Psoas muscle (tissue), 8 donors: ENCODE measurements around the gene ZC2HC1B. TPM values are rescaled to one million over a fixed set of nuclear protein-coding genes. Genes with fewer than 3 reads are reported as not detected.
"Not testable (repeated sequence)": the region's sequence is repeated elsewhere in the genome, so short reads cannot be mapped to it uniquely, and the experiment has no call there.

Experiments used
- ATAC-seq, 4 donors: fragments of 200-7000 bp; cut with Tn5 transposase; one replicate each; pipeline ENCODE4 v1.9.1; 2020; ENCODE audit warnings: moderate library complexity in 3 of 4, mild to moderate bottlenecking in 2 of 4
- DNase-seq, 2 donors: peaks; one replicate each; pipeline ENCODE4 v3.0.0-alpha.2; 2020
- H3K27ac ChIP-seq: fragments of 200-600 bp; one replicate; pipeline ENCODE4 v1.8.0; 2022
- H3K27me3 ChIP-seq, 3 donors: fragments of 200-600 bp in 1 of 3; one replicate each; pipeline versions ENCODE4 v1.6.1 to v1.8.0; 2013 to 2022; ENCODE audit warnings: low read length in 2 of 3, mild to moderate bottlenecking in 2 of 3, moderate library complexity in 1 of 3; ENCODE audit not compliant: insufficient read depth in 3 of 3
- H3K36me3 ChIP-seq, 2 donors: fragments of 200-600 bp in 1 of 2; one replicate each; pipeline versions ENCODE4 v1.6.1 to v1.8.0; 2013 to 2022; ENCODE audit warnings: low read depth in 1 of 2, mild to moderate bottlenecking in 1 of 2, moderate library complexity in 1 of 2; ENCODE audit not compliant: insufficient read depth in 1 of 2
- H3K4me1 ChIP-seq: fragments of 200-600 bp; one replicate; pipeline ENCODE4 v1.8.0; 2022
- H3K4me3 ChIP-seq: fragments of 200-600 bp; one replicate; pipeline ENCODE4 v1.8.0; 2022; ENCODE audit warnings: mild to moderate bottlenecking
- H3K9me3 ChIP-seq: fragments of 200-600 bp; one replicate; pipeline ENCODE4 v1.8.0; 2022
- WGBS, 3 donors: extraction: QIAGEN DNeasy Blood & Tissue Kit; methylation state at CpG; one replicate each; pipeline versions ENCODE4 v1.1.6 to v1.1.7; 2013; 5-methylcytosine and 5-hydroxymethylcytosine counted together
- intact Hi-C, 2 donors: fragments of 100-400 bp; cut with DNase I; formaldehyde crosslinking; loops; one replicate each; pipeline versions ENCODE4 v1.11.0 to v1.14.2; 2022
- polyA plus RNA-seq, 3 donors: library from polyadenylated mRNA; stranded (reverse); fragments of 200-250 nt; gene quantifications; one replicate each; pipeline ENCODE4 v1.2.3, GENCODE V29; 2013
- total RNA-seq, 4 donors: library from RNA; stranded (reverse); fragmentation: NEBNext Ultra II Directional in 2 of 4; extraction: Animal tissue kit (Norgen Biotek cat#: 25700) in 2 of 4; gene quantifications; one replicate each; pipeline versions ENCODE4 v1.2.1 to v1.2.4, GENCODE V29; 2021 to 2023
- TF ChIP-seq, protein P1 (sequence below): fragments of 200-600 bp; IDR thresholded peaks from one replicate; pipeline ENCODE4 v1.8.0; 2022; ENCODE audit warnings: antibody characterized with exemption
- donor health status: healthy with polysubstance abuse.
- donor health status: DM: no; HTN: no; CAD: no; lungs with moderate emphysema.
- donor health status: Bipolar disorder and iron deficiency.
- donor health status: healthy.
- donor health status: DM: yes; HTN: yes; CAD: no.
- donor health status: DM: no; HTN: no; CAD: no.
- donor health status: DM: no; HTN: no; CAD: no.
- donor health status: DM: yes; HTN: yes; CAD: no.

ZC2HC1B gene
- total and polyA plus RNA-seq, 7 donors = 0.56 TPM; not detected in 6

DNA sequence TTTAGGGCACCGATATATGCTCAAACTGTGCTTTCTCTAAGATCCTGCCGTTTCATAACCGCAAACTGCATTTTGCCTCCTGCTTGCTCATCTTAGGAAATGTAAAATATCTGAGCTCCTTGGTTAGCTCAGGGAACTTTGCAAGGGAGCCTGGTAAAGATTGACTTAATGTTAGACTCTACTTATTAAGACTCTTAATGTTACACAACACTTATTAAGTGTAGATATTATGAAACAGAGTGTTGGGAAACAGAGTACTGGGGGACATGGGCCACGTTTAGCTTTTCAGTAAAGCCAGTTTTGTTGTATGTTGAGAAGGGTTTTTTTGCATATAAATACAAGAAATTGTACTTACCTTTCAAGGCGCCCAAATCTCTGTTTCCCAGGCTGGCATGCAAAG lies 19.2 kb upstream of the ZC2HC1B start:
- 84 to 87% (median 86%) methylated on average over 5 of the region's 5 CpGs for WGBS, 3 donors
- TF ChIP-seq, protein P1, sequence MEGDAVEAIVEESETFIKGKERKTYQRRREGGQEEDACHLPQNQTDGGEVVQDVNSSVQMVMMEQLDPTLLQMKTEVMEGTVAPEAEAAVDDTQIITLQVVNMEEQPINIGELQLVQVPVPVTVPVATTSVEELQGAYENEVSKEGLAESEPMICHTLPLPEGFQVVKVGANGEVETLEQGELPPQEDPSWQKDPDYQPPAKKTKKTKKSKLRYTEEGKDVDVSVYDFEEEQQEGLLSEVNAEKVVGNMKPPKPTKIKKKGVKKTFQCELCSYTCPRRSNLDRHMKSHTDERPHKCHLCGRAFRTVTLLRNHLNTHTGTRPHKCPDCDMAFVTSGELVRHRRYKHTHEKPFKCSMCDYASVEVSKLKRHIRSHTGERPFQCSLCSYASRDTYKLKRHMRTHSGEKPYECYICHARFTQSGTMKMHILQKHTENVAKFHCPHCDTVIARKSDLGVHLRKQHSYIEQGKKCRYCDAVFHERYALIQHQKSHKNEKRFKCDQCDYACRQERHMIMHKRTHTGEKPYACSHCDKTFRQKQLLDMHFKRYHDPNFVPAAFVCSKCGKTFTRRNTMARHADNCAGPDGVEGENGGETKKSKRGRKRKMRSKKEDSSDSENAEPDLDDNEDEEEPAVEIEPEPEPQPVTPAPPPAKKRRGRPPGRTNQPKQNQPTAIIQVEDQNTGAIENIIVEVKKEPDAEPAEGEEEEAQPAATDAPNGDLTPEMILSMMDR = no peak

DNA sequence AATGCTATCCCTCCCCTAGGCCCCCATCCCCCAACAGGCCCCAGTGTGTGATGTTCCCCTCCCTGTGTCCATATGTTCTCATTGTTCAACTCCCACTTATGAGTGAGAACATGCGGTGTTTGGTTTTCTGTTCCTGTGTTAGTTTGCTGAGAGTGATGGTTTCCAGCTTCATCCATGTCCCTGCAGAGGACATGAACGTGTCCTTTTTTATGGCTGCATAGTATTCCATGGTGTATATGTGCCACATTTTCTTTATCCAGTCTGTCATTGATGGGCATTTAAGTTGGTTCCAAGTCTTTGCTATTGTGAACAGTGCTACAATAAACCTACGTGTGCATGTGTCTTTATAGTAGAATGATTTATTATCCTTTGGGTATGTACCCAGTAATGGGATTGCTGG lies 12.6 kb upstream of the ZC2HC1B start:
- ATAC-seq, intact Hi-C loops, H3K4me3 ChIP-seq, H3K9me3 ChIP-seq, H3K4me1 ChIP-seq, DNase-seq, H3K27ac ChIP-seq, H3K27me3 ChIP-seq: not testable (repeated sequence)
- 93 to 95% (median 94%) methylated on average over 2 to 3 of the region's 3 CpGs for WGBS, 3 donors
- peaks cover 16 to 87% of the 10 kb centered on the region in 2 donors for H3K36me3 ChIP-seq

More for the DNA sequence above, 19.2 kb upstream of the ZC2HC1B start:
- Histone ChIP-seq H3K4me1 (peaks cover 15% of the 10 kb centered on the region), H3K36me3 (peaks cover 17 to 58% of the 10 kb centered on the region in 2 donors), H3K9me3 (no peaks in the 10 kb centered on the region), H3K27ac (no peak overlapping the region), H3K27me3 (no peaks in the 10 kb centered on the region), H3K4me3 (no peak overlapping the region)
- DNase-seq (no peak), ATAC-seq (no peak)
- intact Hi-C loops = loop anchor here (5.0 to 10.0 kb wide), 3 partner anchors 167 to 1890 kb away; partner anchors contain the start of gene EPM2A (in 1 of the 2)

DNA sequence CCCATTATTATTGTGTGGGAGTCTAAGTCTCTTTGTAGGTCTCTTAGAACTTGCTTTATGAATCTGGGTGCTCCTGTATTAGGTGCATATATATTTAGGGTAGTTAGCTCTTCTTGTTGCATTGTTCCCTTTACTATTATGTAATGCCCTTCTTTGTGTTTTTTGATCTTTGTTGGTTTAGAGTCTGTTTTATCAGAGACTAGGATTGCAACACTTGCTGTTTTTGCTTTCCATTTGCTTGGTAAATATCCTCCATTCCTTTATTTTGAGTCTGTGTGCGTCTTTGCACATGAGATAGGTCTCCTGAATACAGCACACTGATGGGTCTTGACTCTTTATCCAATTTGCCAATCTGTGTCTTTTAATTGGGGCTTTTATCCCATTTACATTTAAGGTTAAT lies 9.2 kb upstream of the ZC2HC1B start:
- H3K27ac ChIP-seq, DNase-seq, ATAC-seq, H3K4me3 ChIP-seq, H3K27me3 ChIP-seq, H3K9me3 ChIP-seq, intact Hi-C loops, H3K4me1 ChIP-seq: not testable (repeated sequence)
- 97 to 100% (median 100%) methylated on average over 1 of the region's 1 CpG for WGBS, 3 donors
- peaks cover 20 to 87% of the 10 kb centered on the region in 2 donors for H3K36me3 ChIP-seq

DNA sequence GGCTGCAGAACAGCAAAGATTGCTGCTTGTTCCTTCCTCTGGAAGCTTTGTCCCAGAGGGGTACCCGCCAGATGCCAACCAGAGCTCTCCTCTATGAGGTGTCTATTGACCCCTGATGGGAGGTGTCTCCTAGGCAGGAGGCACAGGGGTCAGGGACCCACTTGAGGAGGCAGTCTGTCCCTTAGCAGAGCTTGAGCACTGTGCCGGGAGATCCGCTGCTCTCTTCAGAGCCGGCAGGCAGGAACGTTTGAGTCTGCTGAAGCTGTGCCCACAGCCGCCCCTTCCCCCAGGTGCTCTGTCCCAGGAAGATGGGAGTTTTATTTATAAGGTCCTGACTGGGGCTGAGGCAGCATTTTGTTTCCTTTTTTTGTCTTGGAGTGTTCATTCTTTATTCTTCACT lies 7.5 kb upstream of the ZC2HC1B start:
- ATAC-seq, H3K9me3 ChIP-seq, H3K4me1 ChIP-seq, intact Hi-C loops, DNase-seq, H3K4me3 ChIP-seq, H3K27me3 ChIP-seq, H3K27ac ChIP-seq: not testable (repeated sequence)
- peaks cover 19 to 87% of the 10 kb centered on the region in 2 donors for H3K36me3 ChIP-seq
- 93 to 97% (median 94%) methylated on average over 6 of the region's 6 CpGs for WGBS, 3 donors

DNA sequence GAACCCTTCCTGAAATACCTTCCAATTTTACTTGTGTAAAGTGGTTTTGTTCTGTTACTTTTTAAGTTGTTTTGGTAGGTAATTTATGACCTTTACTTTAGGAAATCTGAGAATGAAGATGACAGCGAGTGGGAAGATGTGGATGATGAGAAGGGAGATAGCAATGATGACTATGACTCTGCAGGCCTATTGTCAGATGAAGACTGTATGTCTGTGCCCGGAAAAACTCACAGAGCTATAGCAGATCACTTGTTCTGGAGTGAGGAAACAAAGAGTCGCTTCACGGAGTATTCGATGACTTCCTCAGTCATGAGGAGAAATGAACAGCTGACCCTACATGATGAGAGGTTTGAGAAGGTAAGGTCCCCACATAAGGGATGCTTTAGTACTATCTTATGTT lies 6.6 kb upstream of the ZC2HC1B start:
- 95 to 99% (median 98%) methylated on average over 5 of the region's 5 CpGs for WGBS, 3 donors
- TF ChIP-seq, protein P1 = no peak
- H3K4me1 ChIP-seq = no peaks in the 10 kb centered on the region
- no peaks in the 10 kb centered on the region for H3K9me3 ChIP-seq
- no peaks in the 10 kb centered on the region for H3K27me3 ChIP-seq
- H3K36me3 ChIP-seq = peaks cover 19 to 90% of the 10 kb centered on the region in 2 donors
- ATAC-seq (no peak), DNase-seq (no peak)
- intact Hi-C loops = no loop called here
- no peak overlapping the region for H3K27ac ChIP-seq
- no peak overlapping the region for H3K4me3 ChIP-seq

DNA sequence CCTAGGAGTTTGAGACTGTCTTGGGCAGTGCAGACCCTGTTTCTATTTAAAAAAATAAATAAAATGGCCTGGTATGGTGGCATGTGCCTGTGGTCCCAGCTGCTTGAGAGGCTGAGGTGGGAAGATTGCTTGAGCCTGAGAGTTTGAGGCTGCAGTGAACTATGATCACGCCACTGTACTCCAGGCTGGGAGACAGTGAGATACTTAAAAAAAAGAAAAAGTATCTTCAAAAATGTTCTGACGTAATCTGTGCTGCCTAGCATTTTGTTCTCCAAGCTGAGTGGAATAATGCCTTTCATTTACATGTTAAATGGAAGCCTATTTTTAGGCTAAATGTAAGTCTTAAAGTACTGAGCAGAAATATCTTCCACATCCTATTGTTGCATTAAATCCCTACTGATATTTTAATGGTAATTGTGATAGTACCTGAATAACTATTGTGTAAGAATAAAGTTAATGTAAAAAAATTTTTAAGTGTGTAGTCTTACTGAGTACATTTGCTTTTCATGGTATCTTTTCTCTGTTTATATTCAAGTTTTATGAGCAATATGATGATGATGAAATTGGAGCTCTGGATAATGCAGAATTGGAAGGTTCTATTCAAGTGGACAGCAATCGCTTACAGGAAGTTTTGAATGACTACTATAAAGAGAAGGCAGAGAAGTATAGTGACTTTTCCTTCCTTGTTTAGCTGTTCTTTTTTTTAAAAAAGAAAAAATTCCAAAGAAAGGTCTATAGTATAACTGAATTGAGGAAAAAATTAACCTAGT lies 4.2 kb upstream of the ZC2HC1B start:
- Histone ChIP-seq H3K27ac (no peak overlapping the region), H3K4me1 (no peaks in the 10 kb centered on the region), H3K27me3 (no peaks in the 10 kb centered on the region), H3K9me3 (no peaks in the 10 kb centered on the region), H3K36me3 (peaks cover 19 to 100% of the 10 kb centered on the region in 2 donors), H3K4me3 (no peak overlapping the region)
- intact Hi-C loops = no loop called here
- WGBS, 3 donors = 88 to 90% (median 90%) methylated on average over 3 of the region's 3 CpGs
- TF ChIP-seq, protein P1 = no peak
- DNase-seq = no peak
- ATAC-seq = no peak
